Islet precursor cell (in vitro differentiated cells): ENCODE results near the gene IGFBP5.

ENCODE experiments used
- DNase-seq: peaks from one replicate; pipeline ENCODE4 v3.0.0-alpha.2; 2018

IGFBP5 gene

DNA sequence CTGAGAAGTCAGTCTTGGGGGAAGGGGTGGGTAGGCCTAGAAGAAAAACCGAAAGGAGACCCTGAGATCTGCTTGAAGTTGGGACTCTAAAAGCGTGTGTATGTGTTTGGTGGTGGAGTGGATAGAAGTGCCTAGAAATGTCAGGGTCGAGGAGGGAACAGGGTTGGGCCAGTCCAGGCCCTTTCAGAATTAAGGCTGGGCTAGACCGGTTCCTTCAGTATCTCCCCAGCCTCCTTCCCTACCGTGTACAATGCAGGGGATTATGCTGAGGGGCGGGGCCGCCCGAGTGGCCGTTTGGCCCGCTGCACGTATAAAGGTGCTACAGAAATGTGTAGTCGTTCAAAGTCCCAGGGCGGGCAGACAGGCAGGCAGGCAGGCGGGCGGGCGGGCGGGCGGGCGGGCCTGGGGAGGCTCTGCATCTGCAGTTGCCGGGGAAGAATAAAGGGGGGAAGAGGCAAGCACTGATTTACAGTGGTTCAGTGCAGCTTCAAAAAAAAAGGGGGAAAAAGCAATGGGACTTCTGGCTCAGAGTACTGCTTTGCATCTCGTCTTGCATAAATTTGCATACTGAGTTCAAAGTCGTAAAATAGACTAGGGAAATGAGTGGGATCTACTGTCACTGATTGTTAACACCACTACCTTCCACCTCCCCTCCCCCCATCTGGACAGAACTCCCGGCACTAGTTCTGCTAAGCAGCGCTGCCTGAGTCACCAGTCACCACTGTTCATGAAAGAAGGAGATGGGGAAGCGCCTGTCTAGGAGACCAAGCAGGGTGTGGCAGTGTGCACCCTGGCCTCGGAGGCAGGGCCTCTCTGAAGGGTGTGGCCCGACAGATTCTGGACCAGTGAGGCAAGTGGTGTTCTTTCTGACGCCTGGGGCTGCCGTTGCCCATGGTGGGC, 58.5 kb downstream of the IGFBP5 start:
- peak; percentile 90 for DNase-seq

DNA sequence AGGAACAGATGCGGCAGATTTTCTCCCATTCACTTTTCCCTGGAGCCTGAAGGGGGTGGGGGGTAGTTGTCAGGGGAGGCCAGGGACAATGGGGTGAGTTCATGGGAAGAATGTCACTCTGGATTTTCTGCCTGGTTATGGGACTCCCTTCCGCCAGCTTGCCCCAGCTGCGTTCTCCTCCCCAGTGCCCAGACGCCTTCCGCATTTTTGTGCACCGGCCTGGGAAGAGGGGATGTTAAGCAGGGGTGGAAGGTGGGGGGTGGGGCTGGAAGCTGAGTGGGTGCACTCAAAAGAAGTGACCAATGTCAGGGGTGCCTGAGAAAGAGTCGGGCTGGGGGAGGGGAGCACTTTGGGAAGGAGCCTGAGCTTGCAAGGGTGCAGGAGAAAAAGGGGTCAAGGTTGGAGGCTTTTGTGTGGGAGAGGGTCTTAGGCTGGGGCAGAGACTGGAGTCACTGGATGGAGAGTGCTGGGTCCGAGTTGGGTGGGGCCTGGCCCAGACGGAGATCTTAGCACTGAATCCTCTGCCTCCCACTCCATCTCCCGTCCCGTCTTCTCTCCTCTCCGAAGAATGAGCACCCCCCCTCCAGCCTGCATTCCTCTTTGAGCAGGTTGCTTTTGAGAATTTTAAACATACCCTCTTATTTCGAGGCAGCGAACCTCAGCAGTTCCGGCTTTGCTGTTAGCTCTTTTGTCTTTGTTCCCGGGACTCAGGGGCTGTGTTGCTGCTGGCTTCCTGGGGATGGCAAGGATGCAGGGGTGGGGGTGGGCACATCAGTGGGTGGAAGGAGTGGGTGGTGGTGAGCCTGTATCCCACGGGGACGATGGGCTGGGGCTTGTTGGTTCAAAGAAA, 59.4 kb downstream of the IGFBP5 start:
- peak; percentile 89 for DNase-seq

DNA sequence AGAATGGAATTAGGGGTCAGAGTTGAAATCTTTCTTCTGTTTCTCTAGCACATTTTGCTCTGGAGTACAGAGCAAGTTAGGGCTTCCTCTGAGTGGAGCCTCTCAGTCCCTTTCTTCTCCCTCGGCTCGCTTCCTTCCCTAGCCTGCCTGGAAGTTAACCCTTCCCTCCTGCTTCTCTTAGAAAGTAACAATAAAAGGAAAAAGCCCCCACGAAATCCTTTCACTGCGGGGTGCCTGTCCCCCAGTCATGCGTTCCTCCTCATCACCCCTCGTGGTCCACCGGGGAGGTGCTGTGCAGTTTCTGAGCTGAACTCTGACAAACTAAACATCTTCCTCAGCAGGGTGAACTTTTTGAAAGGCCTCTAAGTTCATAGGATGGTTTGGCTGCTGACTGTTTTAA, 60.2 kb downstream of the IGFBP5 start:
- no peak for DNase-seq

DNA sequence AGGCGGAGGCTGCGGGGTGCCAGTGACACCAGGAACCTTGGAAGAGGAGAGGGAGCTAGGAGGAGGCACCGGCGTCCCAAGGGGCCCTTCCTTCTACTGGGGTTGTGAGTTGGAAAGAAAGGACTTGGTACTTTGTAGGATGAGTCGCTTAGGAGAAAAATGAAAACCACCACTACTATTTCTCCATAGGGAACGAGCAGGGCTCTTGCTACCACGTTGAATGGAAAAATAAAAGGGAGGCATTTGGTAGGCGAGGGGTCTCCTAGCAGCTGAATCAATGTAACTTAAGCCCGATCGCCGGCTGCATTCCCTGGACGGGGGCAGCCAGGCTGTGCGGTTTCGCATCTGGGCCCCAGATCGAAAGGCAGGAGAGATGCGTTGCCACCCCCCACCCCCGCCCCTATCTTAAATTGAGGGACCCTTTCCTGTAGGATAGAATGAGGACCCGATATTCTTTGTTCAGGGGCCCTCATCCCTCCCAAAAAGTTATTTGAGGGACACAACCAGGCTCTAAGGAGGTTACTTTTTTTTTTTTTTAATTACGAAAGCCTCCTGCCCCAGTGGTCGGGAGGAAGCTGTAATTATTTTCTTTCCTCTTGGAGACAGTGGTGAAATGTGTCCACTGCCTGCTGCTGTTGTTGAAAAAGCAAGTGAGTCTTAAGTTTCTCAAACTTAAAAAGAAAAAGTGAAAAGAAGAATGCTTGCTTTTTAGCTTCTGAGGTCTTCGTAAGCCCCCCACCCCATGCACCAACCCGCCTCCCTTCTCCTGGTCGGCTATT, 60.8 kb downstream of the IGFBP5 start:
- no peak for DNase-seq

DNA sequence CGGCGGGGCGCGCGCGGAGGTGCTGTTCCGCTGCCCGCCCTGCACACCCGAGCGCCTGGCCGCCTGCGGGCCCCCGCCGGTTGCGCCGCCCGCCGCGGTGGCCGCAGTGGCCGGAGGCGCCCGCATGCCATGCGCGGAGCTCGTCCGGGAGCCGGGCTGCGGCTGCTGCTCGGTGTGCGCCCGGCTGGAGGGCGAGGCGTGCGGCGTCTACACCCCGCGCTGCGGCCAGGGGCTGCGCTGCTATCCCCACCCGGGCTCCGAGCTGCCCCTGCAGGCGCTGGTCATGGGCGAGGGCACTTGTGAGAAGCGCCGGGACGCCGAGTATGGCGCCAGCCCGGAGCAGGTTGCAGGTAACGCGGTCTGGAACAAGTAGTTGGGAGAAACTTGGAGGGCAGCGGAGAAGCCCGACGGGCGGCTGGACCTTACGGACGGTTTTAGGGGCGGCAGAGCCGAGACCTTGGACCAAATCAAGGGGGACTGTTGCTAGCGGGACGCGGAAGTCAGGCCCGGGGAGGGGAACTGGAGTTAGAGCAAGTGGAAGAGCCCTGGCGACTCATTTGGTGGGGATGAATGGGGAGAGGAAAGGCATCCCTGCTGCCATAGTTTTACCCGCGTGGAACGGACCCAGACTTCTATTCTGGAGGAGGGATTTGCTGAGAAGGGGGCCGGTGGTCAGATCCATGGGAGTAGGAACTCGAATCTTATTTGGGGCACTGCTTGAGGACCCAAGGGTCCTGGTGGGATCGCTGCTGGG, 61.6 kb downstream of the IGFBP5 start:
- DNase-seq = peak; percentile 69

DNA sequence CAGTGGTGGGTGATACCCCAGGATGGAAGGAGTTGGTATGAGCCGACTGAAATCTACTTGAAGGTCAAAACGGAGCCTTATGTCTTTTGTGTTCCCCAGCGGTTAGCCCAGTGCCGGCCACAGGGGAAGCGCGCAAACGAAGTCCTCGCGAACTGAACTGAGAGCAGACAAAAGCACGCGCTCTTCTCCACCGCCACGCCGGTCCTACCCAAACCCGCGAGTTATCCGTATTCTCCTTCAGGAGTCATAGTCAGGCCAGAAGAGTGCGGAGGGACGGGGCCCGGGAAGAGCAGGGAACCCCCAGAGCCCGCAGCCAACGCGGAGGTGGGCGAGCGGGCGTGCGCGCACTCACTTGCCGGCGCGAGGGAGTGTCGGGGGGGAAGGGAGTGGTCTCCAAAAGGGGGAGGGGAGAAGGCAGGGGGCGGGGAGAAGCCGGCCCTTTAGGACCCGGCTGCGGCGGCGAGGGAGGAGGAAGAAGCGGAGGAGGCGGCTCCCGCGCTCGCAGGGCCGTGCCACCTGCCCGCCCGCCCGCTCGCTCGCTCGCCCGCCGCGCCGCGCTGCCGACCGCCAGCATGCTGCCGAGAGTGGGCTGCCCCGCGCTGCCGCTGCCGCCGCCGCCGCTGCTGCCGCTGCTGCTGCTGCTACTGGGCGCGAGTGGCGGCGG, 62.3 kb downstream of the IGFBP5 start, which contains the start of gene IGFBP2:
Gene IGFBP2, plus strand, starts transcription at position 469 of the 664 bp plus-strand sequence. Its CDS starts 104 bp downstream, at position 573.
- DNase-seq = peak; percentile 91

DNA sequence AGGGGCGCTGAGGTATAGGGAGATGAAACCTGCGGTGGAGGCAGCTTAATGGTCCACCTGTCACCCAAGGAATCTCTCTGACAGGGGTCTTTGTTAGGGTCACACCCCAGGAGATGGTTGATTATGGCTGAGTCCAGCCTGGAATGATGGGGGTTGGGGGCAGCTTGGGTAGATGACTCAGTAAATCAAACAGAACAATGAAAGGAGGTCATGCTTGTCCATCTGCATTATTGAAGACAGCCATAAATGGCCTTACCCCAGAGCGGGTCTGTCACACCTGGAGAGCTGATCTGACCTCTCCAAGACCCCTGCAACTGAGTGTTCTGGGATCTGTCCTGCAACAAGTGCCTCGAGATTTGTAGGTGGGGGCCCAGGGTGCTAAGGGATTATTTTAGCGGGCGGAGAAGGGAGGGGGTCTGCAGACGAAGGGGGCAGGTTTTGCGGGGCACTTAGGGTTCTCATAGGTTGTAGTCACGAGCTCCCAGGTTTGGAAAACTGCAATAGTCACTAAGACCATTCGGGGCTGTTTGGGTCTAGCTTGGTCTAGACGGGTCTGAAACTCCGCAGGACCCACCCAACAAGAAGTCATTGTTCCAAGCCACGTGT, 62.9 kb downstream of the IGFBP5 start:
- no peak for DNase-seq

DNA sequence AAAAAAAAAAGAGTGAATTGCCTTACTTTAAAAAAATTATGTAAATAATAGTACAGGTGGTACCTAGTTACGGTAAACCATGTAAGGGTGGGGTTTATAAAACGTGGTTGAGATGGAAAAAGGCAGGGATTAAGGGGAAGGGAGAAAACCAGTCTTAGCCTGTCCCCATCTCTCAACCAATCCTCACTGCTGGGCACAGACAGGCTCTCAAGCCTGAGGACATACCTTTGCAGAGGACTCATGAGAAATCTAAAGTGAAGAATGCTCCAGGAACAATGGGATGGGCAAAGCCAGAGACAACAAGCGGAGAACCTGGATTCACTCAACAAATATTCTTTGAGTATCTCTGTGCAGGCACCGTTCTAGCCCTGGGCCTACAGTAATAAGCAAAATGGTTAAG, 65.6 kb downstream of the IGFBP5 start:
- DNase-seq = no peak

DNA sequence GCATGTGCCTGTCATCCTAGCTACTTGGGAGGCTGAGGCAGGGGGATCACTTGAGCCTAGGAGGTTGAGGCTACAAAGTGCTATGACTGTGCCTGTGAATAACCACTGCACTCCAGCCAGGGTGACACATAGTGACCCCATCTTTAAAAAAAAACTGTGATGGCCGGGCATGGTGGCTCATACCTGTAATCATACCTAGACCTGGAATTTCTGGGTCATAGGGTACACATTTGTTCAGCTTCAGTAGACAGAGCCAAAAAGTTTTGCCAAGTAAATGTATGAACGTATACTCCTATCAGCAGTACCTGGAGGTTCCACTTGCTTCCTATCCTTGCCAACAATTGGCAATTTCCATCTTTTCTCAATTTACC, 68.5 kb downstream of the IGFBP5 start:
- DNase-seq = no peak

DNA sequence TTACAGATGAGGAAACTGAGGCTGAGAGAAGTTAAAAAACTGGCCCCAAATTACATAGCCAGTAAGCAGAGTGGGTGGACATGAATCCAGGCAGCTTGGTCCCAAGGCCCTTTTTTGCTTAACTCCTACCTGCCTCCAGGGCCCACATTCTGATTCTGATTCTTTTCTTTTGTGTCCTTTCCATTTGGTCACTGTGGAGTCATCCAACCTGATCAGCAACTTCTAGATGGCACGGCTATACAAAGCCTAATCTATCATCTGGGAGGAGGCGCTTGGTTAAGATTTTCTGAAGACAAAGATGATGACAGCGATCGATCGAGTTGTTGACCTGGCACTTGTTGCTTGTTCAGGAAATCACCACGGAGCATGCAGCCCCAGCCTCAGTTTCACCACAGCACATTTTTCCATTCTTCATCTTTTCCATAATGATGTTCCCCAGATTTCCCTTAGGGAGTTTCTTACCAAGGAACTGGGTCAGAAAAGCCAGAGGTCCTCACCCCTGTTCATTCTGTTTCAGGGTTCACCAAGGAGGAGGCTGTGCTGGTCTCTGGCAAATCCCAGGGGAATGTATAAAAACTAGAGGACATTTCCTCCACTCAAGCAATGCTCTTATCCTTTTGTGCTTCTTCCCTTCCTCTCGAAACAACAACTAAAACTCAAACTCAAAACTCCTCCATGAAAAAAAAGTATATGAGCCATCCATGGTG, 69.0 kb downstream of the IGFBP5 start:
- DNase-seq = no peak

DNA sequence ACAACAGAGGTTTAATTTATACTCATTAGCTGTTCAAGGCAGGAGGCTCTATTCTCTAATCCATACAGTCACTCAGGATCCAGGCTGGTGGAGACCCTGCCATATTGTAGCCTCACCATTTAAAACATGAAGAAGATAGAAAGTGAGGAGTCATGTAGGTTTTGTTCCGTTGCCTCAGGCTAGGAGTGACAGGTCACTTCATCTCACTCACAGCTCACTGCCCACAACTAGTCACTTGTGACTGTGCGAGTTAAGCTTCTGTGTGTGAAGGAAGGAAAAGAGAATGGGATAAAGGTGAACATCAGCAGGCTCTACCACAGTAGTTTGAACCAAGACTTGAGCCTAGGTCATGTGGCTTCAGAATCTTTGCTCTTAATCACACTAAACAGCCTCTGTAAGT, 71.1 kb downstream of the IGFBP5 start:
- DNase-seq = no peak

DNA sequence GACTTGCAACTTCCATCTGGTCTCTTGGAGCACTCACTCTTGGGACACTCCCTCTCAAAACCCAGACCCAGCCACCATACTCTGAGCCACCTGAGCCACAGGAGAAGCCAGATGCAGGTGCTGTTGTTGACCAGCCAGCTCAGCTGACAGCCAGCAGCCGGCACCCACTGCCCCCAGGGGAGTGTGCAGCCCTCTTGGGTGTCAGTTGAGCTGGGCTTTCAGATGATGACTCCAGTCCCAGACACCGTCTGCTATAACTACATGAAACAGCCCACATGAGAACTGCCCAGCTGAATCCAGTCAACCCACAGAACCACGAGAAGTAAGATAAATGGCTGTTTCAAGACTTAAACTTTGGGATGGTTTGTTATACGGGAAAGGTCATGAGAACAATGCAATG, 72.8 kb downstream of the IGFBP5 start:
- no peak for DNase-seq
